Esophagus squamous epithelium (tissue), 4 donors: ENCODE measurements around the gene OR2G6.
"Not testable (repeated sequence)": the region's sequence is repeated elsewhere in the genome, so short reads cannot be mapped to it uniquely, and the experiment has no call there.

Source experiments
- CTCF ChIP-seq, 6 experiments: fragments of 450-650 bp in 4 of 6; fragments of 200-600 bp in 2 of 6; sonication (generic) in 2 of 6; IDR thresholded peaks; one replicate each; pipeline ENCODE4 v1.5.1; 2016 to 2019; ENCODE audit warnings: antibody characterized with exemption in 6 of 6, mild to moderate bottlenecking in 4 of 6, moderate library complexity in 4 of 6
- POLR2A ChIP-seq, 4 donors: fragments of 450-650 bp; IDR thresholded peaks; one replicate each; pipeline ENCODE4 v1.6.1; 2017; ENCODE audit warnings: antibody characterized with exemption in 4 of 4, mild to moderate bottlenecking in 4 of 4, moderate library complexity in 3 of 4

GRCh38 chr1:248551027-248551426 is 43.2 kb downstream of the OR2G6 start:
- TF ChIP-seq POLR2A, CTCF (IDR thresholded peaks at IDR 0.05): not testable (repeated sequence)
